Mesothelial cell of epicardium (in vitro differentiated cells): ENCODE results near the gene MGAT5B. TPM values are rescaled to one million over a fixed set of nuclear protein-coding genes. Genes with fewer than 3 reads are reported as not detected.
"Not testable (repeated sequence)": the region's sequence is repeated elsewhere in the genome, so short reads cannot be mapped to it uniquely, and the experiment has no call there.

ENCODE experiments used
- DNase-seq, 2 experiments: peaks; one replicate each; pipeline ENCODE4 v3.0.0; 2021; ENCODE audit warnings: low spot score in 2 of 2; ENCODE audit not compliant: unreplicated experiment in 2 of 2
- H3K27ac Mint-ChIP-seq: 2 replicates; pipeline ENCODE4 v1.8.0; 2021; ENCODE audit warnings: mixed read lengths
- H3K27me3 Mint-ChIP-seq: 2 replicates; pipeline ENCODE4 v1.8.0; 2021; ENCODE audit warnings: low read depth, mixed read lengths
- H3K36me3 Mint-ChIP-seq: 2 replicates; pipeline ENCODE4 v1.8.0; 2021; ENCODE audit warnings: mixed read lengths
- H3K4me1 Mint-ChIP-seq: 2 replicates; pipeline ENCODE4 v1.8.0; 2021; ENCODE audit warnings: mixed read lengths
- H3K4me3 Mint-ChIP-seq: 2 replicates; pipeline ENCODE4 v1.8.0; 2021; ENCODE audit warnings: mild to moderate bottlenecking, moderate library complexity, mixed read lengths
- H3K9me3 Mint-ChIP-seq: 2 replicates; pipeline ENCODE4 v1.8.0; 2021; ENCODE audit warnings: mixed read lengths
- CTCF ChIP-seq: fragments of 200-600 bp; sonication (generic); IDR thresholded peaks from one replicate; pipeline ENCODE4 v1.5.0; 2021; ENCODE audit warnings: antibody characterized with exemption; ENCODE audit not compliant: unreplicated experiment
- total RNA-seq: library from RNA; stranded (reverse); gene quantifications from 3 replicates; pipeline ENCODE4 v1.2.1, GENCODE V29; 2021

Gene MGAT5B
- total RNA-seq, 1 donor from 2014 or later, result 0.78 TPM

- no peak for TF ChIP-seq CTCF
- DNase-seq, result no peak
- no peaks in the 10 kb centered on the region for H3K36me3 Mint-ChIP-seq
- no peaks in the 10 kb centered on the region for H3K4me1 Mint-ChIP-seq
- H3K27ac Mint-ChIP-seq, result no peak overlapping the region
- H3K27me3 Mint-ChIP-seq, result peaks cover 35% of the 10 kb centered on the region
- no peaks in the 10 kb centered on the region for H3K9me3 Mint-ChIP-seq
- H3K4me3 Mint-ChIP-seq, result no peak overlapping the region
Observed at GRCh38 chr17:76848670-76849069, 19.5 kb upstream of the MGAT5B start.

DNA sequence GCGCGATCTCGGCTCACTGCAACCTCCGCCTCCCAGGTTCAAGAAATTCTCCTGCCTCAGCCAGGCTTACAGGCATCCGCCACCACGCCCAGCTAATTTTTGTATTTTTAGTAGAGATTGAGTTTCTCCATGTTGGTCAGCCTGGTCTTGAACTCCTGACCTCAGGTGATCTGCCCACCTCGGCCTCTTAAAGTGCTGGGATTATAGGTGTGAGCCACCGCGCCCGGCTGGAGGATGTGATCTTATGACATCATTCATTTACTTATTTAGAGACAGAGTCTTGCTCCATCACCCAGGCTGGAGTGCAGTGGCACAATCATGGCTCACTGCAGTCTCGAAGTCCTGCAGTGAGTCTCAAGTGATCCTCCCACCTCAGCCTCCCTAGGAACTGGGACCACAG, 19.0 kb upstream of the MGAT5B start:
- H3K27ac Mint-ChIP-seq, H3K4me1 Mint-ChIP-seq, H3K4me3 Mint-ChIP-seq, H3K9me3 Mint-ChIP-seq, DNase-seq, H3K36me3 Mint-ChIP-seq: not testable (repeated sequence)
- peaks cover 30% of the 10 kb centered on the region for H3K27me3 Mint-ChIP-seq

DNA sequence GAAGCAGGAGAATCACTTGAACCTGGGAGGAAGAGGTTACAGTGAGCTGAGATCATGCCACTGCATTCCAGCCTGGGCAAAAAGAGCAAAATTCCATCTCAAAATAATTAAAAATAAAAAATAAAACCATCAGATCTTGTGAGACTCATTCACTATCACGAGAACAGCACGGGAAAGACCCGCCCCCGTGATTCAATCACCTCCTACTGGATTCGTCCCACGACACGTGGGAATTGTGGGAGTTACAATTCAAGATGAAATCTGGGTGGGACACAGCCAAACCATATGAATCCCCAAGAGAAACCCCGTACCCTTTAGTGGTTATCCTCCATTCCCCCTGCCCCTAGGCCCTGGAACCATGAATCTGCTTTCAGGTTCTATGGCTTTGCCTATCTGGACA, 15.4 kb upstream of the MGAT5B start:
- no peak for TF ChIP-seq CTCF
- Mint-ChIP-seq H3K27me3 (peaks cover 16% of the 10 kb centered on the region), H3K36me3 (no peaks in the 10 kb centered on the region), H3K4me3 (no peak overlapping the region), H3K9me3 (no peaks in the 10 kb centered on the region), H3K4me1 (no peaks in the 10 kb centered on the region), H3K27ac (no peak overlapping the region)
- DNase-seq, result no peak

DNA sequence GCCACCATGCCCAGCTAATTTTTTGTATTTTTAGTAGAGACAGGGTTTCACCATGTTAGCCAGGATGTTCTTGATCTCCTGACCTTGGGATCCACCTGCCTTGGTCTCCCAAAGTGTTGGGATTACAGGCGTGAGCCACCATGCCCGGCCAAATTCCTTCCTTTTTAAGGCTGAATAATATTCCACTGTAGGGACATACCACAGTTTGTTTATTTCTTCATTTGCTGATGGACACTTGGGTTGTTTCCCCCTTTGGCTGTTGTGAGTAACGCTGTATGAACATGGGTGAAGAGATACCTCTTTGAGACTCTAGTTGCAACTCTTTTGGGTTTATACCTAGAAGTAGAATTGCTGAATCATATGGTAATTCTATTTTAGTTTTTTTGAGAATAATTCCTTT, 13.1 kb upstream of the MGAT5B start:
- TF ChIP-seq CTCF, result no peak
- H3K4me3 Mint-ChIP-seq, result no peak overlapping the region

GRCh38 chr17:76862079-76862478, 6.1 kb upstream of the MGAT5B start:
- TF ChIP-seq CTCF, result no peak
- no peaks in the 10 kb centered on the region for H3K9me3 Mint-ChIP-seq
- H3K36me3 Mint-ChIP-seq, result no peaks in the 10 kb centered on the region
- no peak for DNase-seq
- H3K27me3 Mint-ChIP-seq, result peaks cover 31% of the 10 kb centered on the region
- H3K4me3 Mint-ChIP-seq, result no peak overlapping the region
- H3K4me1 Mint-ChIP-seq, result peaks cover 1% of the 10 kb centered on the region
- H3K27ac Mint-ChIP-seq, result no peak overlapping the region

More for the DNA sequence above, 13.1 kb upstream of the MGAT5B start:
- no peak for DNase-seq
- Mint-ChIP-seq H3K4me1 (no peaks in the 10 kb centered on the region), H3K36me3 (no peaks in the 10 kb centered on the region), H3K27ac (no peak overlapping the region), H3K27me3 (peaks cover 24% of the 10 kb centered on the region), H3K9me3 (no peaks in the 10 kb centered on the region)

DNA sequence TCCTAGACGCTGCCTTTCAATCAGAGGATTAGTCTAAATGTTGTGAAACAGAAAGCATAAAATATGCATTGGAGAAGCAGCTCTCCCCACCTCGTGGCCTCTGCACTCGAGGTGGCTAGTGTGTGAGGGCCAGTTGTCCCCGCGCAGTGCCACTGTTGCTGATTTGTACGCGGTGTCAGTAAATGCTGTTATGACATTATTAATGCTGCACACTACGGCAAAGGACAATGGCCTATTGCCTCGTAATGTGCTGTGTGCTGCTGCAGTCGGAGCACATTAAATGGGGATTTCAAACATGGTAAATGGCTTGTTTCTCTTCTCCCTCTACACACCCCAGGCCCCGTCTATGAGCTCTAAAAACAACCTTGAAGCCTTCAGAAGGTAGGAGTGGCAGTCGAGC, 5.7 kb upstream of the MGAT5B start:
- Mint-ChIP-seq H3K27me3 (peaks cover 35% of the 10 kb centered on the region), H3K36me3 (no peaks in the 10 kb centered on the region), H3K4me3 (no peak overlapping the region), H3K27ac (no peak overlapping the region), H3K9me3 (no peaks in the 10 kb centered on the region), H3K4me1 (peaks cover 5% of the 10 kb centered on the region)
- TF ChIP-seq CTCF, result no peak
- no peak for DNase-seq
